Gastroesophageal sphincter (tissue), 4 donors: ENCODE measurements around the gene CAVIN4. TPM values are rescaled to one million over a fixed set of nuclear protein-coding genes. Genes with fewer than 3 reads are reported as not detected.

Source experiments
- ATAC-seq: fragments of 150-250 bp; one replicate; pipeline ENCODE4 v1.9.1; 2016; ENCODE audit warnings: mild to moderate bottlenecking, moderate library complexity
- H3K27ac ChIP-seq, 4 donors: fragments of 200-600 bp; sonication (generic) in 3 of 4; 1 replicate in 3 of 4; 2 replicates in 1 of 4; pipeline ENCODE4 v1.5.1; 2016 to 2019
- H3K27me3 ChIP-seq: fragments of 200-600 bp; sonication (generic); one replicate; pipeline ENCODE4 v1.5.1; 2019
- H3K36me3 ChIP-seq, 2 donors: fragments of 200-600 bp; sonication (generic); one replicate each; pipeline ENCODE4 v1.5.1; 2019; ENCODE audit warnings: control low read depth in 1 of 2
- H3K4me1 ChIP-seq, 3 donors: fragments of 200-600 bp; sonication (generic); 1 replicate in 2 of 3; 2 replicates in 1 of 3; pipeline ENCODE4 v1.5.1; 2016 to 2019; ENCODE audit warnings: control low read depth in 2 of 3
- H3K4me3 ChIP-seq, 2 donors: fragments of 200-600 bp; sonication (generic); one replicate each; pipeline ENCODE4 v1.5.1; 2019; ENCODE audit warnings: mild to moderate bottlenecking in 1 of 2, moderate library complexity in 1 of 2
- H3K9me3 ChIP-seq, 3 donors: fragments of 200-600 bp; sonication (generic); one replicate each; pipeline ENCODE4 v1.5.1; 2017 to 2019; ENCODE audit warnings: control low read depth in 2 of 3
- CTCF ChIP-seq, 4 experiments: fragments of 200-600 bp in 2 of 4; fragments of 450-650 bp in 2 of 4; sonication (generic) in 1 of 4; IDR thresholded peaks; one replicate each; pipeline ENCODE4 v1.5.1; 2017 to 2019; ENCODE audit warnings: antibody characterized with exemption in 4 of 4, mild to moderate bottlenecking in 2 of 4, moderate library complexity in 2 of 4
- EP300 ChIP-seq: sonication (generic); formaldehyde crosslinking; IDR thresholded peaks from one replicate; pipeline ENCODE4 v1.6.1; 2017; ENCODE audit warnings: antibody characterized with exemption, mild to moderate bottlenecking
- POLR2A ChIP-seq, 2 donors: fragments of 450-650 bp; IDR thresholded peaks; one replicate each; pipeline ENCODE4 v1.6.1; 2017; ENCODE audit warnings: antibody characterized with exemption in 2 of 2, mild to moderate bottlenecking in 2 of 2, moderate library complexity in 1 of 2
- POLR2AphosphoS5 ChIP-seq: sonication (generic); formaldehyde crosslinking; IDR thresholded peaks from one replicate; pipeline ENCODE4 v1.6.1; 2017; ENCODE audit warnings: antibody characterized with exemption
- WGBS, 2 donors: methylation state at CpG; one replicate each; pipeline ENCODE4 v1.1.5; 2018; ENCODE audit warnings: low coverage in 1 of 2; 5-methylcytosine and 5-hydroxymethylcytosine counted together
- total RNA-seq, 4 donors: library from RNA; depleted of rRNA; stranded (reverse); fragments of >200 nt; gene quantifications; one replicate each; pipeline ENCODE4 v1.1.0, GENCODE V29; 2016

CAVIN4 gene
- total RNA-seq, 4 donors from 2014 or later = 0.27 to 1.3 (median 0.67) TPM

DNA sequence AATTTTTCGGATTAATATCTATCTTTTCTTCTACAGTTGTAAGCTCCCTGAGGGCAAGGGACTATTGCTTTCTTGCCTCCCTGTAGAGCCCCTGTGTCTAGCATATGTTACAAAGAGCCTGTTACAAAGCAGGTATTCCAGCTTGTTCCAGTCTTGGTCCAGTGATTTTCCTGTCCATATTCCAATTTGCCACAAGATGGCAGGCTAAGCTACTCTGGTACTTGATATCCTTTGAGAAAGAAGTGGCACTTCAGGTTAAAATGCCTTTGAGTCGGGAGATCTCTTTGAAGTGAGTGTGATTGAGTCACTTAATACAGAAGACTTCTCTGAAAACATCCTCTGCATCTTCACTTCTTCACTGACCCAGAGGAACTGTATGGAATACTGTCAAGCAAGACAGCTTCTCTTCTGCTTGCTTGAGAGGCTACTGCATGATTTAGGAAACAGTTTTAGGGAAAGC is 24.5 kb downstream of the CAVIN4 start:
- H3K27ac ChIP-seq = no peak overlapping the region
- H3K4me3 ChIP-seq = no peak overlapping the region
- TF ChIP-seq POLR2A (IDR thresholded peaks at IDR 0.05) (no peak), CTCF (IDR thresholded peaks at IDR 0.05) (peak; percentile 25 to 62 (median 32))
- no peaks in the 10 kb centered on the region for H3K36me3 ChIP-seq
- no peak for ATAC-seq
- peaks cover 0 to 17% (median 0%) of the 10 kb centered on the region in 3 donors for H3K4me1 ChIP-seq
- H3K27me3 ChIP-seq = no peaks in the 10 kb centered on the region
- 31 to 36% methylated on average over 2 of the region's 2 CpGs for WGBS, 2 donors
- H3K9me3 ChIP-seq = no peaks in the 10 kb centered on the region

DNA sequence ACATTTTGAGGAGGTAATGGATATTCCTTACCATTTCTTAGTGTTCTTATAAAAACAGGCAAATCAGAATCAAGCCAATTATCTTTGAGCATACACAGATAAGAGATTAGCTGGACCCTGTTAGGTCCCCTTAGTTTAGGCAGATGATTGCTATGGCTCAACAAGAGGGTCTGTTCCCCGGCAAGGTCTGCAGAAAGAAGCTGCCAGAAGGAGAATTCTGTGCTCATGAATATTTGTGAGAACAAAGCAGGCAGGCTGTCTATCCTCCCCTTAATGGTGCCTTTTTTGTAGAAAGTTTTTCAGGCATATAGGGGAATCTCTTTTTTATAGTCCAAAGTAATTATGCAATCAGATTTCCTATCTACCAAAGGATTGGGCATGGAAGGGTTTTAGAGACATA is 27.5 kb downstream of the CAVIN4 start:
- WGBS, 2 donors = 33 to 40% methylated on average over 1 of the region's 1 CpG
- TF ChIP-seq CTCF (IDR thresholded peaks at IDR 0.05) (no peak), POLR2A (IDR thresholded peaks at IDR 0.05) (no peak), EP300 (no peak), POLR2AphosphoS5 (no peak)
- no peak overlapping the region for H3K4me3 ChIP-seq
- no peak overlapping the region for H3K27ac ChIP-seq
- H3K4me1 ChIP-seq = no peaks in the 10 kb centered on the region
- ATAC-seq = no peak
- no peaks in the 10 kb centered on the region for H3K9me3 ChIP-seq
- H3K36me3 ChIP-seq = no peaks in the 10 kb centered on the region
- no peaks in the 10 kb centered on the region for H3K27me3 ChIP-seq

GRCh38 chr9:100619194-100619593 is 41.3 kb downstream of the CAVIN4 start:
- 20% methylated on average over 1 of the region's 5 CpGs; no CpG with 5 or more reads in 1 of the 2 donors for WGBS, 2 donors
- TF ChIP-seq POLR2A (IDR thresholded peaks at IDR 0.05) (no peak), CTCF (IDR thresholded peaks at IDR 0.05) (no peak), POLR2AphosphoS5 (no peak), EP300 (no peak)
- no peak for ATAC-seq

DNA sequence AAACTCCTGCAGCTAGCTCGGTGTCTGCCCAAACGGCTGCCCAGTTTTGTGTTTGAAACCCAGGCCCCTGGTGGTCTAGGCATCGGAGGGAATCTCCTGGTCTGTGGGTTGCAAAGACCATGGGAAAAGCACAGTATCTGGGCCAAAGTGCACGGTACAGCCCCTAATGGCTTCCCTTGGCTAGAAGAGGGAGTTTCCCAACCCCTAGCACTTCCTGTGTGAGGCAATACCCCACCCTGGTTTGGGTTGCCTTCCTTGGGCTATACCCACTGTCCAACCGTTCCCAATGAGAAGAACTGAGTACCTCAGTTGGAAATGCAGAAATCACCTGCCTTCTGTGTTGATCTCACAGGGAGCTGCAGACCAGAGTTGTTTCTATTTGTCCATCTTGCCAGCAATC is 41.8 kb downstream of the CAVIN4 start:
- H3K4me3 ChIP-seq = no peak overlapping the region
- WGBS, 2 donors = 80 to 100% methylated on average over 1 of the region's 5 CpGs
- no peaks in the 10 kb centered on the region for H3K4me1 ChIP-seq
- no peak overlapping the region for H3K27ac ChIP-seq
- peaks cover 0 to 18% (median 0%) of the 10 kb centered on the region in 3 donors for H3K9me3 ChIP-seq
- TF ChIP-seq POLR2A (IDR thresholded peaks at IDR 0.05) (no peak), POLR2AphosphoS5 (no peak), EP300 (no peak), CTCF (IDR thresholded peaks at IDR 0.05) (no peak)
- no peak for ATAC-seq
- H3K36me3 ChIP-seq = no peaks in the 10 kb centered on the region
- H3K27me3 ChIP-seq = peaks cover 8% of the 10 kb centered on the region

More at GRCh38 chr9:100619194-100619593, 41.3 kb downstream of the CAVIN4 start:
- Histone ChIP-seq H3K36me3 (no peaks in the 10 kb centered on the region), H3K27me3 (peaks cover 8% of the 10 kb centered on the region), H3K4me1 (no peaks in the 10 kb centered on the region), H3K27ac (no peak overlapping the region), H3K4me3 (no peak overlapping the region), H3K9me3 (peaks cover 0 to 18% (median 0%) of the 10 kb centered on the region in 3 donors)

- Histone ChIP-seq H3K4me3 (no peak overlapping the region), H3K36me3 (no peaks in the 10 kb centered on the region), H3K9me3 (peaks cover 0 to under 1% (median 0%) of the 10 kb centered on the region in 3 donors), H3K27me3 (peaks cover 3% of the 10 kb centered on the region), H3K27ac (no peak overlapping the region), H3K4me1 (no peaks in the 10 kb centered on the region)
- ATAC-seq = no peak
- TF ChIP-seq EP300 (no peak), POLR2A (IDR thresholded peaks at IDR 0.05) (no peak), CTCF (IDR thresholded peaks at IDR 0.05) (no peak), POLR2AphosphoS5 (no peak)
- WGBS, 2 donors = 47 to 54% methylated on average over 1 of the region's 1 CpG
Observed at GRCh38 chr9:100623969-100624368, 46.1 kb downstream of the CAVIN4 start.
